ENCODE measurements around the gene DDX25.

DNA sequence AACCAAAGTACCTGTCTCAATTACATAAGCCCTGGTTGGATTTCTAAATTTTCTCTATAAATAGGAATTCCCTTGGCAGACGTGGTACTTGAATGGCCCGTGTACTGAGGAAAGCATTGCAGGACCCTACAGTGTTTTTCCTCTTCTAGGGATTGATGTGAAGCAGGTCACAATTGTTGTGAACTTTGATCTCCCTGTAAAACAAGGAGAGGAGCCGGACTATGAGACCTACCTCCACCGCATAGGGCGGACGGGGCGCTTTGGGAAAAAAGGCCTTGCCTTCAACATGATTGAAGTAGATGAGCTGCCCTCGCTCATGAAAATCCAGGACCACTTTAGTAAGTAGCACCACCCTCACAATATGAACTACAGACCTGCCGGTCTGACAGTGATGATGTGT is 16.7 kb downstream of the DDX25 start:
- no peak for TF ChIP-seq POLR2A (IDR thresholded peaks at IDR 0.05)
- TF ChIP-seq, protein P1, sequence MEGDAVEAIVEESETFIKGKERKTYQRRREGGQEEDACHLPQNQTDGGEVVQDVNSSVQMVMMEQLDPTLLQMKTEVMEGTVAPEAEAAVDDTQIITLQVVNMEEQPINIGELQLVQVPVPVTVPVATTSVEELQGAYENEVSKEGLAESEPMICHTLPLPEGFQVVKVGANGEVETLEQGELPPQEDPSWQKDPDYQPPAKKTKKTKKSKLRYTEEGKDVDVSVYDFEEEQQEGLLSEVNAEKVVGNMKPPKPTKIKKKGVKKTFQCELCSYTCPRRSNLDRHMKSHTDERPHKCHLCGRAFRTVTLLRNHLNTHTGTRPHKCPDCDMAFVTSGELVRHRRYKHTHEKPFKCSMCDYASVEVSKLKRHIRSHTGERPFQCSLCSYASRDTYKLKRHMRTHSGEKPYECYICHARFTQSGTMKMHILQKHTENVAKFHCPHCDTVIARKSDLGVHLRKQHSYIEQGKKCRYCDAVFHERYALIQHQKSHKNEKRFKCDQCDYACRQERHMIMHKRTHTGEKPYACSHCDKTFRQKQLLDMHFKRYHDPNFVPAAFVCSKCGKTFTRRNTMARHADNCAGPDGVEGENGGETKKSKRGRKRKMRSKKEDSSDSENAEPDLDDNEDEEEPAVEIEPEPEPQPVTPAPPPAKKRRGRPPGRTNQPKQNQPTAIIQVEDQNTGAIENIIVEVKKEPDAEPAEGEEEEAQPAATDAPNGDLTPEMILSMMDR (IDR thresholded peaks at IDR 0.05 in 4 of 5, conservative IDR thresholded peaks at IDR 0.05 in 1 of 5) = no peak
